ENCODE measurements around the gene CNMD. TPM values are rescaled to one million over a fixed set of nuclear protein-coding genes. Genes with fewer than 3 reads are reported as not detected.

The CNMD gene
- total and polyA plus RNA-seq, 12 donors: 0.11 TPM; not detected in 11

DNA sequence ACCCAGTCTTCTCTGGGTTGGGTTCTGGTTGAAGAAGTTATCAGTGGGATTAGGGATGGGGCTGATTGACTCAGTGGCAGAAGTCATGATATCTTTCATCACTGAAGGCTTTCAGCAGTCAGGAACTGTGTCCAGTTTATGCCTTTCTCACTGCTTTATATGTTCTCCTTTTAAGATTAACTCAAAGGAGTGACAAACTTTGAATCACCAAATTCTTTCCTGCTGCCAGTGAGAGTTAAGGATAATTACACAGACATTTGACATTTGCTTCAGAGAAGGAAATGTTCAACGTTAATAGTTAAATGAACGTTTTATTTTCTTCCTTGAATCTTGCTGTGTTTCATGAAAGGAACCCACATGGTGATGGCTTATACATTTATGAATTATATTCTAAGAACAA, 41.0 kb upstream of the CNMD start:
- intact Hi-C loops (cut with DNase I): no loop called here
- no peak for DNase-seq
- no peaks in the 10 kb centered on the region for H3K27me3 ChIP-seq
- WGBS, 4 donors: 24 to 30% (median 26%) methylated on average over 2 of the region's 2 CpGs
- TF ChIP-seq, protein P1, sequence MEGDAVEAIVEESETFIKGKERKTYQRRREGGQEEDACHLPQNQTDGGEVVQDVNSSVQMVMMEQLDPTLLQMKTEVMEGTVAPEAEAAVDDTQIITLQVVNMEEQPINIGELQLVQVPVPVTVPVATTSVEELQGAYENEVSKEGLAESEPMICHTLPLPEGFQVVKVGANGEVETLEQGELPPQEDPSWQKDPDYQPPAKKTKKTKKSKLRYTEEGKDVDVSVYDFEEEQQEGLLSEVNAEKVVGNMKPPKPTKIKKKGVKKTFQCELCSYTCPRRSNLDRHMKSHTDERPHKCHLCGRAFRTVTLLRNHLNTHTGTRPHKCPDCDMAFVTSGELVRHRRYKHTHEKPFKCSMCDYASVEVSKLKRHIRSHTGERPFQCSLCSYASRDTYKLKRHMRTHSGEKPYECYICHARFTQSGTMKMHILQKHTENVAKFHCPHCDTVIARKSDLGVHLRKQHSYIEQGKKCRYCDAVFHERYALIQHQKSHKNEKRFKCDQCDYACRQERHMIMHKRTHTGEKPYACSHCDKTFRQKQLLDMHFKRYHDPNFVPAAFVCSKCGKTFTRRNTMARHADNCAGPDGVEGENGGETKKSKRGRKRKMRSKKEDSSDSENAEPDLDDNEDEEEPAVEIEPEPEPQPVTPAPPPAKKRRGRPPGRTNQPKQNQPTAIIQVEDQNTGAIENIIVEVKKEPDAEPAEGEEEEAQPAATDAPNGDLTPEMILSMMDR (IDR thresholded peaks at IDR 0.05): no peak
- no peak for TF ChIP-seq POLR2A (IDR thresholded peaks at IDR 0.05)
- H3K9me3 ChIP-seq (replicated peaks in 1 of 3): no peaks in the 10 kb centered on the region
- no peak overlapping the region for H3K4me3 ChIP-seq
- H3K27ac ChIP-seq: no peak overlapping the region
- H3K4me1 ChIP-seq (replicated peaks in 1 of 2): no peaks in the 10 kb centered on the region
- H3K36me3 ChIP-seq (replicated peaks in 1 of 2): no peaks in the 10 kb centered on the region

DNA sequence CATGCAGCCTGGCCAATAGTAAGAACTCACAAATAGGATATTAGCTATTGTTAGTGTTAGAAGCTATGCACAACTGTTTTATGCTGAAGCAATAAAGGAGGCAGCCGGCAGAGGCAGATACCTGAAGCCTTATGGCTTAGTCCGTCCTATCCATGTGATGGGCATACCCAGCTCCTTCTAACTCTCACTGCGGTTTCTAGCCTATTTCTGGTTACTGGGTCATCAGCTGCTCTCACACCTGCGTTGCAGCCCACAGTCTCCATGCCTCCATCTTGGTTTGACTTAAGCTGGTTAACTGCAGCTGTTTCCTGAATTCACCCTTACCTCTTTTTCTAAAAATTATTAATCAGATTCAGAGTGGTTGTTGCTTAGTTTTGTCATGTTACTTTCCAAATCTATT, 40.5 kb upstream of the CNMD start:
- H3K4me3 ChIP-seq: no peak overlapping the region
- WGBS, 4 donors: 72 to 83% (median 80%) methylated on average over 4 of the region's 4 CpGs
- H3K9me3 ChIP-seq (replicated peaks in 1 of 3): no peaks in the 10 kb centered on the region
- no peak for TF ChIP-seq POLR2A (IDR thresholded peaks at IDR 0.05)
- TF ChIP-seq, protein P1 (IDR thresholded peaks at IDR 0.05): no peak
- H3K27me3 ChIP-seq: no peaks in the 10 kb centered on the region
- H3K27ac ChIP-seq: no peak overlapping the region
- intact Hi-C loops (cut with DNase I): no loop called here
- H3K36me3 ChIP-seq (replicated peaks in 1 of 2): no peaks in the 10 kb centered on the region
- DNase-seq: no peak
- H3K4me1 ChIP-seq (replicated peaks in 1 of 2): no peaks in the 10 kb centered on the region

DNA sequence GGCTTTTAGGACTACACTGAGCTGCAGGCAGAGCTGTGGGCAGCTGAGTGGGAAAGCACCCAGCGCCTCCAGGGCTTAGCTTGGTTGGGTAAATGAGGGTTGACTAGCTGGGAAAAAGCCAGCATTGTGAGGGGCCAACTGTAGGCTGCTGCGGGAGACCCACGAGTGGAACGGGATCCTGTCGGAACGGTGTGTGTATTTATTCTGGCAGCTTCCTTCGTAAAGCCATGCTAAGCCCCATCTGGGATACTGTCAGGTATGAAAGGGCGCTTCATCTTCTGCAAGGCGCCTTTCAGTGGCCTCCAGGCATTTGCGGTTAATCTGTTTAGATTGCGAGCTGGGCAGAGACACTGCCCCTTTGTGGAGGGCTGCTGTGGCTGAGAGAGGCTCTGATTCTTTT, 39.5 kb upstream of the CNMD start:
- 66 to 72% (median 69%) methylated on average over 11 of the region's 11 CpGs for WGBS, 4 donors
- H3K9me3 ChIP-seq (replicated peaks in 1 of 3): no peaks in the 10 kb centered on the region
- no peak for DNase-seq
- no peak for TF ChIP-seq POLR2A (IDR thresholded peaks at IDR 0.05)
- TF ChIP-seq, protein P1 (IDR thresholded peaks at IDR 0.05): no peak
- intact Hi-C loops (cut with DNase I): no loop called here
- no peaks in the 10 kb centered on the region for H3K4me1 ChIP-seq (replicated peaks in 1 of 2)
- H3K27ac ChIP-seq: no peak overlapping the region
- no peak overlapping the region for H3K4me3 ChIP-seq
- H3K36me3 ChIP-seq (replicated peaks in 1 of 2): no peaks in the 10 kb centered on the region
- no peaks in the 10 kb centered on the region for H3K27me3 ChIP-seq

DNA sequence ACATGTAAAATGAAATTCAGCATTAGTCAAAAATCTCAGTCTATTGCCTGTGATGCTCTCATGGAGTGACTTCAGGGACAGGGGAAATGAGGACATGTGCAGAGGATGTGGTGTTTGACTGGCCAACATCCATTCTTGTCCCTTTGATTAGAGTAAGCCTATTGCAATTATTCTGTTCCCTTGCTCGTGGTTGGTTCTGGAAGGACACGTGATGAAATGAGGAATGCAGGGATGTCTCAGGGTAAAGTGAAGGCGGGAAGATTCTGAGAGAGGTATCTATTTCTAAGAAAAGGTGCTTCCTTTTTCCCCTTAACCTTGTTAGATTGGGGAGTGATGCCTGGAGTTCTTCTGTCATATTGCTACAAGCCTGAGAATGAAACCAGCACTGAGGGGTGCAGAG, 37.1 kb upstream of the CNMD start:
- intact Hi-C loops (cut with DNase I): no loop called here
- DNase-seq: no peak
- H3K27me3 ChIP-seq: no peaks in the 10 kb centered on the region
- TF ChIP-seq, protein P1 (IDR thresholded peaks at IDR 0.05): no peak
- TF ChIP-seq POLR2A (IDR thresholded peaks at IDR 0.05): no peak
- WGBS, 4 donors: 56 to 75% (median 67%) methylated on average over 3 of the region's 3 CpGs
- no peak overlapping the region for H3K27ac ChIP-seq
- H3K9me3 ChIP-seq (replicated peaks in 1 of 3): no peaks in the 10 kb centered on the region
- H3K4me3 ChIP-seq: no peak overlapping the region
- no peaks in the 10 kb centered on the region for H3K36me3 ChIP-seq (replicated peaks in 1 of 2)
- H3K4me1 ChIP-seq (replicated peaks in 1 of 2): no peaks in the 10 kb centered on the region

All from adrenal gland (tissue), 12 donors.